Posterior vena cava (tissue), 2 donors: ENCODE measurements around the gene FTO. TPM values are rescaled to one million over a fixed set of nuclear protein-coding genes. Genes with fewer than 3 reads are reported as not detected.

Experiments
- DNase-seq: peaks from one replicate; pipeline ENCODE4 v3.0.0-alpha.2; 2020; ENCODE audit warnings: low spot score
- intact Hi-C, 2 donors: fragments of 100-400 bp; cut with DNase I; formaldehyde crosslinking; loops; one replicate each; pipeline versions ENCODE4 v1.14.1 to v1.14.2; 2022 to 2023
- total RNA-seq, 2 donors: library from RNA; stranded (reverse); fragmentation: NEBNext Ultra II Directional; extraction: Animal tissue kit (Norgen Biotek cat#: 25700); gene quantifications; one replicate each; pipeline ENCODE4 v1.2.1, GENCODE V29; 2021
- donor health status: DM: yes; HTN: yes; CAD: no.
- donor health status: DM: yes; HTN: yes; CAD: no.

The FTO gene
- total RNA-seq, 2 donors from 2014 or later: 77.7 to 98.0 TPM

GRCh38 chr16:54144572-54144947 is 440.6 kb downstream of the FTO start:
- intact Hi-C loops: no loop called here
- no peak for DNase-seq

GRCh38 chr16:54145881-54146280 is 441.9 kb downstream of the FTO start:
- DNase-seq: no peak
- intact Hi-C loops: no loop called here

GRCh38 chr16:54148974-54149373 is 445.0 kb downstream of the FTO start:
- intact Hi-C loops: no loop called here
- no peak for DNase-seq

GRCh38 chr16:54150861-54151260 is 446.9 kb downstream of the FTO start:
- no peak for DNase-seq
- intact Hi-C loops: no loop called here

- no peak for DNase-seq
- intact Hi-C loops: loop anchor here in 1 of 2 donors (2.0 kb wide), 1 partner anchor 74 kb away; no protein-coding TSS in a partner anchor
Measured at GRCh38 chr16:54152362-54153239, 448.6 kb downstream of the FTO start.

GRCh38 chr16:54153240-54153934 is 449.4 kb downstream of the FTO start:
- intact Hi-C loops: loop anchor here in 1 of 2 donors (2.0 kb wide), 1 partner anchor 73 kb away; no protein-coding TSS in a partner anchor
- DNase-seq: no peak

- intact Hi-C loops: no loop called here
Measured at GRCh38 chr16:54156349-54156748, 452.4 kb downstream of the FTO start.

GRCh38 chr16:54158986-54159385 is 455.0 kb downstream of the FTO start:
- DNase-seq: no peak
- intact Hi-C loops: no loop called here

More at GRCh38 chr16:54156349-54156748, 452.4 kb downstream of the FTO start:
- no peak for DNase-seq

- DNase-seq: no peak
Measured at GRCh38 chr16:54159490-54160080, 455.6 kb downstream of the FTO start.

GRCh38 chr16:54160252-54160860 is 456.4 kb downstream of the FTO start:
- intact Hi-C loops: no loop called here
- no peak for DNase-seq

More at GRCh38 chr16:54159490-54160080, 455.6 kb downstream of the FTO start:
- intact Hi-C loops: no loop called here

GRCh38 chr16:54160939-54161897 is 457.3 kb downstream of the FTO start:
- DNase-seq: no peak
- intact Hi-C loops: no loop called here

GRCh38 chr16:54163197-54163843 is 459.4 kb downstream of the FTO start:
- DNase-seq: no peak
- intact Hi-C loops: no loop called here

GRCh38 chr16:54164789-54165173 is 460.8 kb downstream of the FTO start:
- DNase-seq: no peak
- intact Hi-C loops: no loop called here

- no peak for DNase-seq
Measured at GRCh38 chr16:54165174-54165911, 461.4 kb downstream of the FTO start.

GRCh38 chr16:54165912-54166865 is 462.2 kb downstream of the FTO start:
- intact Hi-C loops: no loop called here
- DNase-seq: no peak

More at GRCh38 chr16:54165174-54165911, 461.4 kb downstream of the FTO start:
- intact Hi-C loops: no loop called here

- intact Hi-C loops: no loop called here
- no peak for DNase-seq
Measured at GRCh38 chr16:54169112-54169511, 465.2 kb downstream of the FTO start.
